CD4-positive, alpha-beta memory T cell (primary cell): ENCODE results near the gene TOGARAM2. TPM values are rescaled to one million over a fixed set of nuclear protein-coding genes. Genes with fewer than 3 reads are reported as not detected.

Experiments
- CTCF ChIA-PET: fragments of 350-600 bp; sonication (Branson Sonifier 250); formaldehyde crosslinking; loops from one replicate; lab custom pipeline; 2021; ENCODE audit warnings: inconsistent platforms; ENCODE audit not compliant: partially characterized antibody; lab: Charles Lee
- POLR2A ChIA-PET: fragments of 350-600 bp; sonication (Branson Sonifier 250); formaldehyde crosslinking; loops from one replicate; lab custom pipeline; 2021; ENCODE audit not compliant: partially characterized antibody; lab: Charles Lee
- DNase-seq, 5 donors: peaks; one replicate each; pipeline versions ENCODE4 v3.0.0 to v3.0.0-alpha.2; 2020 to 2022; ENCODE audit warnings: mixed read lengths in 1 of 5
- H3K27ac ChIP-seq: one replicate; pipeline ENCODE4 v1.7.0; 2013; ENCODE audit warnings: low read depth, low read length
- H3K27me3 ChIP-seq: 2 replicates; pipeline ENCODE4 v1.7.0; 2013; ENCODE audit warnings: mild to moderate bottlenecking, low read length, moderate library complexity; ENCODE audit not compliant: insufficient read depth
- H3K36me3 ChIP-seq: 2 replicates; pipeline ENCODE4 v1.7.0; 2013; ENCODE audit warnings: mild to moderate bottlenecking, low read length, moderate library complexity; ENCODE audit not compliant: insufficient read depth
- H3K4me1 ChIP-seq: 2 replicates; pipeline ENCODE4 v1.7.0; 2013; ENCODE audit warnings: mild to moderate bottlenecking, low read length, moderate library complexity; ENCODE audit not compliant: insufficient read depth
- H3K4me3 ChIP-seq, 2 donors: one replicate each; pipeline ENCODE4 v1.7.0; 2013; ENCODE audit warnings: low read length in 2 of 2, mild to moderate bottlenecking in 1 of 2
- H3K9me3 ChIP-seq, 2 donors: one replicate each; pipeline ENCODE4 v1.7.0; 2013; ENCODE audit warnings: low read length in 2 of 2, control low read depth in 1 of 2; ENCODE audit not compliant: control insufficient read depth in 1 of 2
- H3K27ac Mint-ChIP-seq, 7 donors: one replicate each; pipeline ENCODE4 v1.8.0; 2020 to 2021; ENCODE audit warnings: mixed read lengths in 7 of 7, mild to moderate bottlenecking in 6 of 7, inconsistent platforms in 3 of 7, moderate library complexity in 3 of 7
- H3K27me3 Mint-ChIP-seq, 2 donors: one replicate each; pipeline ENCODE4 v1.8.0; 2020 to 2021; ENCODE audit warnings: mixed read lengths in 2 of 2
- H3K36me3 Mint-ChIP-seq, 2 donors: one replicate each; pipeline ENCODE4 v1.8.0; 2020 to 2021; ENCODE audit warnings: mixed read lengths in 2 of 2, inconsistent platforms in 1 of 2, mild to moderate bottlenecking in 1 of 2
- H3K4me1 Mint-ChIP-seq, 4 donors: one replicate each; pipeline ENCODE4 v1.8.0; 2020 to 2021; ENCODE audit warnings: mixed read lengths in 4 of 4, mild to moderate bottlenecking in 1 of 4
- H3K4me3 Mint-ChIP-seq, 8 donors: one replicate each; pipeline ENCODE4 v1.8.0; 2020 to 2021; ENCODE audit warnings: mixed read lengths in 8 of 8, mild to moderate bottlenecking in 7 of 8, moderate library complexity in 6 of 8, inconsistent platforms in 3 of 8
- H3K9me3 Mint-ChIP-seq, 8 donors: one replicate each; pipeline ENCODE4 v1.8.0; 2020 to 2021; ENCODE audit warnings: mixed read lengths in 8 of 8, mild to moderate bottlenecking in 5 of 8, inconsistent platforms in 3 of 8, moderate library complexity in 1 of 8
- intact Hi-C: fragments of 100-400 bp; cut with micrococcal nuclease; formaldehyde crosslinking; loops from one replicate; pipeline ENCODE4 v1.15.1; 2023
- polyA plus RNA-seq, 2 donors: library from polyadenylated mRNA; unstranded; fragments of 300-500 nt; fragmentation: Illumina TruSeq; gene quantifications; one replicate each; pipeline ENCODE4 v1.2.3, GENCODE V29; 2021
- total RNA-seq, 2 experiments: library from RNA; stranded (reverse); gene quantifications; one replicate each; pipeline ENCODE4 v1.2.3, GENCODE V29; 2021

TOGARAM2 gene
- total and polyA plus RNA-seq, 4 experiments from 2014 or later: 0.46 to 2.7 (median 1.7) TPM

GRCh38 chr2:29070526-29070925, 89.4 kb downstream of the TOGARAM2 start:
- H3K4me3 Mint-ChIP-seq: no peak overlapping the region
- intact Hi-C loops: no loop called here
- Histone ChIP-seq H3K4me3 (no peak overlapping the region), H3K9me3 (no peaks in the 10 kb centered on the region), H3K36me3 (no peaks in the 10 kb centered on the region), H3K27me3 (no peaks in the 10 kb centered on the region), H3K4me1 (no peaks in the 10 kb centered on the region), H3K27ac (no peak overlapping the region)
- ChIA-PET CTCF (no interaction called here), POLR2A (no interaction called here)
- H3K27me3 Mint-ChIP-seq: no peaks in the 10 kb centered on the region
- H3K4me1 Mint-ChIP-seq: no peaks in the 10 kb centered on the region
- H3K36me3 Mint-ChIP-seq: no peaks in the 10 kb centered on the region
- DNase-seq: no peak
- H3K27ac Mint-ChIP-seq: no peak overlapping the region
- H3K9me3 Mint-ChIP-seq: no peaks in the 10 kb centered on the region

- no peaks in the 10 kb centered on the region for H3K27me3 ChIP-seq
- H3K9me3 Mint-ChIP-seq: no peaks in the 10 kb centered on the region
- no peak overlapping the region for H3K27ac Mint-ChIP-seq
- no peak for DNase-seq
- H3K4me1 ChIP-seq: no peaks in the 10 kb centered on the region
- POLR2A ChIA-PET: no interaction called here
- H3K27ac ChIP-seq: no peak overlapping the region
- no peaks in the 10 kb centered on the region for H3K36me3 Mint-ChIP-seq
- H3K27me3 Mint-ChIP-seq: no peaks in the 10 kb centered on the region
- H3K36me3 ChIP-seq: no peaks in the 10 kb centered on the region
- H3K4me1 Mint-ChIP-seq: no peaks in the 10 kb centered on the region
- CTCF ChIA-PET: no interaction called here
- no peak overlapping the region for H3K4me3 Mint-ChIP-seq
- H3K9me3 ChIP-seq: no peaks in the 10 kb centered on the region
- intact Hi-C loops: no loop called here
- no peak overlapping the region for H3K4me3 ChIP-seq
These were observed 90.2 kb downstream of the TOGARAM2 start for GRCh38 chr2:29071032-29071975.

GRCh38 chr2:29072251-29072650, 91.2 kb downstream of the TOGARAM2 start:
- no peaks in the 10 kb centered on the region for H3K9me3 ChIP-seq
- ChIA-PET POLR2A (no interaction called here), CTCF (no interaction called here)
- H3K4me3 Mint-ChIP-seq: no peak overlapping the region
- no peak for DNase-seq
- no peaks in the 10 kb centered on the region for H3K27me3 Mint-ChIP-seq
- no peaks in the 10 kb centered on the region for H3K36me3 Mint-ChIP-seq
- H3K27ac ChIP-seq: no peak overlapping the region
- no peak overlapping the region for H3K27ac Mint-ChIP-seq
- no peaks in the 10 kb centered on the region for H3K4me1 Mint-ChIP-seq
- H3K36me3 ChIP-seq: no peaks in the 10 kb centered on the region
- no peaks in the 10 kb centered on the region for H3K27me3 ChIP-seq
- no peaks in the 10 kb centered on the region for H3K4me1 ChIP-seq
- H3K9me3 Mint-ChIP-seq: no peaks in the 10 kb centered on the region
- intact Hi-C loops: no loop called here
- H3K4me3 ChIP-seq: no peak overlapping the region

GRCh38 chr2:29072971-29073725, 92.0 kb downstream of the TOGARAM2 start:
- Mint-ChIP-seq H3K4me1 (no peaks in the 10 kb centered on the region), H3K36me3 (no peaks in the 10 kb centered on the region), H3K9me3 (peaks cover 0 to 5% (median under 1%) of the 10 kb centered on the region in 8 donors), H3K27me3 (no peaks in the 10 kb centered on the region), H3K27ac (no peak overlapping the region), H3K4me3 (no peak overlapping the region)
- Histone ChIP-seq H3K9me3 (no peaks in the 10 kb centered on the region), H3K27me3 (no peaks in the 10 kb centered on the region), H3K36me3 (no peaks in the 10 kb centered on the region), H3K4me1 (no peaks in the 10 kb centered on the region), H3K4me3 (no peak overlapping the region), H3K27ac (no peak overlapping the region)
- POLR2A ChIA-PET: no interaction called here
- no peak for DNase-seq
- CTCF ChIA-PET: no interaction called here
- intact Hi-C loops: no loop called here

GRCh38 chr2:29073933-29074332, 92.8 kb downstream of the TOGARAM2 start:
- H3K9me3 ChIP-seq: peaks cover 0 to 3% of the 10 kb centered on the region in 2 donors
- CTCF ChIA-PET: no interaction called here
- H3K9me3 Mint-ChIP-seq: peaks cover 0 to 6% (median 1%) of the 10 kb centered on the region in 8 donors
- no peaks in the 10 kb centered on the region for H3K27me3 Mint-ChIP-seq
- intact Hi-C loops: no loop called here
- H3K4me3 ChIP-seq: no peak overlapping the region
- H3K4me1 Mint-ChIP-seq: no peaks in the 10 kb centered on the region
- no peaks in the 10 kb centered on the region for H3K36me3 Mint-ChIP-seq
- H3K27ac ChIP-seq: no peak overlapping the region
- no peak for DNase-seq
- H3K27me3 ChIP-seq: no peaks in the 10 kb centered on the region
- no peaks in the 10 kb centered on the region for H3K4me1 ChIP-seq
- H3K36me3 ChIP-seq: no peaks in the 10 kb centered on the region
- H3K27ac Mint-ChIP-seq: no peak overlapping the region
- H3K4me3 Mint-ChIP-seq: no peak overlapping the region
- POLR2A ChIA-PET: no interaction called here

- no peaks in the 10 kb centered on the region for H3K27me3 Mint-ChIP-seq
- H3K36me3 Mint-ChIP-seq: no peaks in the 10 kb centered on the region
- no peak within 1 kb of the TSS for H3K27ac Mint-ChIP-seq
- Histone ChIP-seq H3K36me3 (no peaks in the 10 kb centered on the region), H3K4me1 (no peaks in the 10 kb centered on the region), H3K9me3 (peaks cover 0 to 3% of the 10 kb centered on the region in 2 donors), H3K27ac (no peak within 1 kb of the TSS), H3K27me3 (no peaks in the 10 kb centered on the region), H3K4me3 (no peak within 1 kb of the TSS)
- peaks cover 0 to 11% (median 3%) of the 10 kb centered on the region in 8 donors for H3K9me3 Mint-ChIP-seq
- POLR2A ChIA-PET: no interaction called here
- intact Hi-C loops: no loop called here
- CTCF ChIA-PET: no interaction called here
- H3K4me1 Mint-ChIP-seq: no peaks in the 10 kb centered on the region
- no peak for DNase-seq
- H3K4me3 Mint-ChIP-seq: no peak within 1 kb of the TSS
These were observed 93.3 kb downstream of the TOGARAM2 start, which contains the start of gene PCARE for GRCh38 chr2:29074411-29074810. Gene PCARE (minus strand): TSS chr2:29074523. CDS start chr2:29074261, 262 bp downstream.
